C4-2B (cell line): ENCODE results near the gene TMEM181.

Experiments used
- H3K27ac ChIP-seq: fragments of 450-650 bp; 2 replicates; pipeline ENCODE4 v1.5.1; 2017
- CTCF ChIP-seq: fragments of 450-650 bp; conservative IDR thresholded peaks from 2 replicates; pipeline ENCODE4 v1.5.1; 2017; ENCODE audit warnings: mild to moderate bottlenecking
- ZFX ChIP-seq: fragments of 450-650 bp; IDR thresholded peaks from 2 replicates; pipeline ENCODE4 v1.6.1; 2017

The TMEM181 gene

GRCh38 chr6:158684311-158684710 lies 124.4 kb downstream of the TMEM181 start:
- H3K27ac ChIP-seq: no peak overlapping the region
- TF ChIP-seq CTCF: no peak
- TF ChIP-seq ZFX: no peak

- TF ChIP-seq CTCF (no peak), ZFX (no peak)
- H3K27ac ChIP-seq: no peak overlapping the region
These were observed 124.9 kb downstream of the TMEM181 start for GRCh38 chr6:158684745-158685324.
